NCI-H2029 (cell line): ENCODE measurements around the gene OTOP2.
"Not testable (repeated sequence)": the region's sequence is repeated elsewhere in the genome, so short reads cannot be mapped to it uniquely, and the experiment has no call there.

Source experiments
- DNase-seq: peaks from one replicate; lab custom pipeline; 2025; lab: John Stamatoyannopoulos, UW

The OTOP2 gene

DNA sequence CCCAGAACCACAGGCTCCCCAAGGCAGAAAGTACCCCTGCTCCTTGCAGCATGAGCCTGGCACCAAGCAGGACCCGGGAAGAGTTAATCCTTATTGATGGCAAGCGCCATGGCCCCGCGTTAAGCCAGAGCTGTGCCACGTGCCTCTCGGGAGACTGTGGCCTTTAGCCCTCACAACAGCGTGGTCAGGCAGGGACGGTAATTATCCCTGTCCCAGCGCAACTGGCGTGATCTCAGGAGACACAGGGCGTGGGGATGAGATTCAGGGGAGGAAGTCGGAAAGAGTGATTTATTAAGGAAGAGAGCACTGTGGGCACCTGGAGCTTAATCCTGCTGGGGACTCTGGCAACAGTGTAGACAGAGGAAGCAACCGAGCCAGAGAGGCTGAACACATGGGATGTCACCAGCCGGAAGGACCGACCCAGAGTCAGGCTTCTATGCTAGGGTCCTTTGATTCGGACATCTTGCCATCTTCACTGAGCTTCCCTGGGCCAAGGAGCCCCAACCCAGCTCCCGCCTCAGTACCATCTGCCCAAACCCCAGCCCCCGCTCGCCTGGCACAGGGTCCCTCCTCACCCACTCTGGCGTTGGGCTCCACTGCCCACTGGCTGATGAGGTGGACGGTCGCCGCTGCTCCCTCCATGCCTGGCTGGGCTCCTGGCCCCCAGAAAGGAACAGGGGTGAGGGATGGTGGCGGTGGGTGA lies 28.5 kb downstream of the OTOP2 start:
- DNase-seq = no peak

DNA sequence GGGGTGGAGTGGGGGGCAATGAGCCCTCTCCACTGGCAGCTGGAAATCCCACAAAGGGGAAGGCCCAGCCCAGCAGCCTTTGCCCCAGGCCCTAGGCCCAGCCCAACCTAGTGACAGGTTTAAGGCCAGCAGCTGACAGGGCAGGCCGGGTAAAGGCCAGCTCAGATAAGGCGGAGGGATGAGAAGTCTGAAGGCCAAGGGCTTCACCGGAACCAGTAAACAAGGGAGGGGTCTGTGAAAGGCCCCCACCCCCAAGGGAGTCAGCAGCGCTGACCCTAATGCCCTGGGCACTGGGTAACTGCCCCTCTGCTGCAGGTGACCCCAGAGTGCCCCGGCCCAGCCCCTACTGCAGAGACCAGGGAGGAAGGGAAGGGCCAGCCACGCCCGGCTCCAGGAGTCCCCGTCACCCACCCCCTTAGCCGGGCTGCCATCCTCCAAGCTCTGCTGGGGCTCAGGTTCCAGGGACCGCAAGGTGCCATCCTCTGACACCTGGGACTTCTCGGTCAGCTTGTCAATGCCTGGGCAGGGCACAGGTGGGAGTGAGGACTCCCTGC lies 29.1 kb downstream of the OTOP2 start:
- DNase-seq = no peak

GRCh38 chr17:74954115-74954514 lies 30.0 kb downstream of the OTOP2 start:
- no peak for DNase-seq

GRCh38 chr17:74954665-74955421 lies 30.8 kb downstream of the OTOP2 start:
- DNase-seq = no peak

- DNase-seq = no peak
These were observed 32.0 kb downstream of the OTOP2 start for GRCh38 chr17:74956093-74956492.

- DNase-seq = peak; percentile 5
These were observed 34.1 kb downstream of the OTOP2 start for GRCh38 chr17:74957935-74958740.

GRCh38 chr17:74959826-74960515 lies 35.9 kb downstream of the OTOP2 start:
- DNase-seq = no peak

DNA sequence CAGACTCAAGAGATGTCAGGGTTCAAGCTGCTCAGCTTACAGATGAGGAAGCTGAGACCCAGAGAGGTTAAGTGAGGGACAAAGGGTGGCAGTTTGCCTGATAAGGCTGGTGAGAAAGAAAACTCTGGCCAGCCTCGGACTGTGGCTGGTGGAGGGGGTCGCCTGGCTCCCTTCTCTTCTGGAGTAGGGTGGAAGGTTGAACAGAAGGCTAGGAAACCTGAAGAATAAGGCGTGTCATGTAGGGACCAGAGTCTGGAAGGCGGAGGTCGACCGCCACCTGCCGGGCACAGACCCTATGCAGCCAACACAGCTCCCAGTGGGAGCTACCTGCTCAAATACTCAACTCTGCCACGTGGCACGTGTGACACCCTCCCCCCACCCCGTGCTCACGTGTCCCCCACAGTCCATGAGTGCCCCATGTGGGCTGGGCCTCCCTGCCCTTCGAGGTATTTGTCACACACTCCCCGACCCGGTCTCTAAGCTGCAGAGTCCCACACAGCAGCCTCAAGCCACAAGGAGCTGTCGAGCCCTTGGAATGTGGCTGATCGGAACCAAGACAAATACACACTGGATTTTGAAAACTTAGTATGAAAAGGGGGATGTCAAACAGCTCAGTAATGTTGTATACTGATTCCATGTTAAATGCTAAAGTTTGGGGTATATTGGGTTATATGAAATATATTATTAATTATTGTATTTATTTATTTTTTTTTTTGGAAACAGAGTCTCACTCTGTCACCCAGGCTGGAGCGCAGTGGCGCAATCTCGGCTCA lies 36.7 kb downstream of the OTOP2 start:
- DNase-seq = no peak

DNA sequence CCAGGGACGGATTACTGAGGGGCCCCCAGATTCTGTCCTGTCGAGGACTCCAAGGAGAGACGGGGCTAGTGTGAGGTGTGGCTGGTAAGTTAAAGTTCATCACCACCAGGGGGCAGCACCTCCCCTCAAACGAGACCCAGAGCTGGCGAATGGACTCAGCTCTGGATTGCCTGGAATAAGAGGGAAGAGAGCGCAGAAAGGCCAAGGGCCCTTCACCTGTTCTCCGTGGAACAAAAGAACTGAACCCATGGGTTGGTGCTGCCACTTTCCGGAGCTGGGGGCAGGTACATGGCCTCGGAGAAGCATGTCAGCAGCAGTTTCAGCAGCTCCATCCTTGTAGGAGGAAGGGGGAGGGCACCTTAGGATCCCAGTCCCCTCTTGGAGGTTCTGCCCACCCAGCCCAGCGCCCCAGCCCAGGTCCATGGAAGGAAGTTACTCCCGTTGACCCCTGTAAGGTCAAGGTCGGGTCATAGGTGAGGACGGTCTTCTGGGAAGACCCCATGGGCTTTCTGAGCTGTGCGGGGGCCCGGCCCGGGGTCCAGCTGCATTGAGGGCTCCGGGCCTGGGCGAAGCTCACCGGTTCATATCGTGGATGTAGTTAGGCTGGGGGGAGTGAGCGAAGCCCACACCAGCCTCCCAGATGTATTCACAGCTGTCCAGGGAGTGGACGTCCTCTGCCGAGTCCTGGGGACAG lies 37.7 kb downstream of the OTOP2 start:
- DNase-seq = peak; percentile 75

DNA sequence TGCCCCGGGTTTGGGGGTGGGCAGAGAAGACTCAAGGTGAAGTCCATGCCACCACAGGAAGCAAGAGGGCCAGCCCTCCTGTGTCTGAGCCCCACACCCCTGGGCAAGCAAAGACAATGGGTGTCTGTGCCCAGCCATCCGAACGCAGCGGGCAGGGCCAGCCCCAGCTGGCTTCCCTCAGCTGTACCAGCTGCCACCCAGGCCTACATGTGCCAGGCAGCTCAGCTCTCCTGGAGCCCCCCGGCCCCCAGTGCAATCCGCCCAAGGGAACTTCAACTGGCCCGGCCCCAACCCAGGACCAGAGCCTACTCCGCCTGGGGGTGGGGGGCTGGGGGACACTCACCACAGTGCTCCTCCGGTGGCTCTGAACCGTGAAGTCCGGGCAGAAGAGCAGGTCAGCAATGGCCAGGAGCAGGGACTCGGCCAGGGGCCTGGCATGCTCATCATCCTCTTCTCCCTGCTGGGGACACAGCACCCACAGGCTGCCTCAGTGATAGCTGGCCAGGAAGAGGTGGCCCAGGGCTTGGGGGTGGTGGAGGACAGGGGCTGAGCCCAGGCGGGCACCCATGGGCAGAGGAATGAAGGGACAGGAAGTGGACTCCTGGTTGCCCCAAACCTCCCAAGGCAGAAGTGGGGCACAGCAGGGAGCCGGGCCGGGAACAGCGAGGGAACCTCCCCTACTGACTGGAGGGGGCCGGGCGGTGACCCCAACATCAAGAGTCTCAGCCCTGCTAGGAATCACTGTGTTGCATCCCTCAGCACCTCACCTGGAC lies 38.7 kb downstream of the OTOP2 start:
- no peak for DNase-seq

- no peak for DNase-seq
These were observed 39.6 kb downstream of the OTOP2 start for GRCh38 chr17:74963656-74964055.

GRCh38 chr17:74964246-74964761 lies 40.2 kb downstream of the OTOP2 start:
- no peak for DNase-seq

DNA sequence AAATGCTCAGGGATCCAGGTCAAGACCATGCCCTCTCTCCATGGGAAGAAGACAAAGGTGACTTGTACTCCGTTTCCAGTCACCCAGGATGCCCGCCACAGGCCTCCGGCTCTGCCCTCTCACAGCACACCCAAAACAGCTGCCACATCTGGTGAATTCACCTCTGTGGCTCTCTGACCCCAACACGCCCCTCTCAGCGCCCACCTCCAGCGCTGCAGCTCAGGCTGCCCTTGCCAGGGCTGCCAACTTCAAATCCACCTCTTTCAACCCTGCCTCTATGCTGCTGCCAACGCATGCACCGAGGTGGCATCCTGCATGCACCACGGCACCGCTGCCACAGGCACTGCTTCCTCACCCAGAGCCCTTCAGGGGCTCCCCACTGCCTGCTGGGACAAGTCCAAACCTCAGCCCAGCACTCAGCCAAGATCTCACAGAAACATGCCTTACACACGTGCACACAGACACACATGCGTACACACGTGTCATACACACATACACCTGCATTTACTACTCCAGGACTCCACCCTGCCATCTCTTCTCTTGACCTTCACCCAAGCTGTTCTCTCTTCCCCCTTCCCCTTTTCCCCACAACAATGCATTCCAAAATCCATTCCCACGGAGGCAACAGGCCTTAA lies 41.0 kb downstream of the OTOP2 start:
- DNase-seq = no peak

DNA sequence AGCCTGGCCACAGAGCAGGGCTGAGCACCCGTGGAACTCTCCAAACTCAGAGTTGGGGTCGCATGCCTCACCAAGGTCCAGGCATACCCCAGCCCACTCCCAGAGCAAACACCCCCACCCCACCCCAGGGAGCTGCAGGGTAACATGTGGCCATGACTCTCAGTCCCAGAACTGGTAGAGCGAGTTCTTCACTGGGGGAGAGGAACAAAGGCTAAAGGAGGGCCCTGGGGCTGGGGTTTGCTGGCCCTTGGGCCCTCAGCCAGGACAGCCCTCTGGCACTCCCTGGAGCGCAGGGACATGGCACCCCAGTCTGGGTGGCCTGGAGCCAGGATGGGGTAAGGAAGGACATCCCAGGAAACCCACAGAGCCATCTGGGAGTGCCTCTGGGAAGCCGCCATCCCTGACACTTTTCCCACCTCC lies 44.3 kb downstream of the OTOP2 start:
- no peak for DNase-seq

DNA sequence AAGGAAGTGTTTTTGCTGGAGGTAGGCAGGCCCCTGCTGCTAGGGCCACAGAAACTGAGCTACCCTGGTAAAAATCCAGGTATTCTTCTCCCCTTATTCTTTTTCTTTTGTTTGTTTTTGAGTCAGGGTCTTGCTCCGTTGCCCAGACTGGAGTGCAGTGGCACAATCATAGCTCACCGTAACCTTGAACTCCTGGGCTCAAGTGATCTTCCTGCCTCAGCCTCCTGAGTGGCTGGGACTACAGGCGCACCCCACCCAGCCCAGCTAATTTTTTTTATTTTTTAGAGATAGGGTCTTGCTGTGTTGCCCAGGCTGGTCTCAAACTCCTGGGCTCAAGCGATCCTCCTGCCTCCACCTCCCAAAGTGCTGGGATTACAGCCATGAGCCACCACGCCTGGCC lies 45.4 kb downstream of the OTOP2 start:
- DNase-seq = not testable (repeated sequence)

DNA sequence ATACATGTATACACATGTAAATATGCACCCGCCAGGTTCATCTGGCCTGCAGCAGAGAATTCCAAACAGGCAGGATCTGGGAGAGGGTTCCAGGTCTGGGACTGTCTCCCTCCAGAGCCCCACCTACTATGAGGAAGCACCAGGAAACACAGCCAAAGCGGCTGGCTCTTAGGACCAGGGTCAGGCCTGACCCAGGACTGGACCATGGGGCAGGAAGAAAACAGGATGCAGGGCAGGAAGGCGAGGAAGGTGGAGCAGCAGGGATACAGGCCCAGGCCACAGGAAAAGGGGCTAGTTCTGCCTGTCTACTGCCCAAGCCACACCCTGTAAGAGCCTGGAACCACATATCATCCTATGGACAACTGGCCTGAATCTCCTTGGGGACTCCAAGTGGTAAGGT lies 46.3 kb downstream of the OTOP2 start:
- DNase-seq = no peak

- no peak for DNase-seq
These were observed 47.2 kb downstream of the OTOP2 start for GRCh38 chr17:74971069-74971841.

DNA sequence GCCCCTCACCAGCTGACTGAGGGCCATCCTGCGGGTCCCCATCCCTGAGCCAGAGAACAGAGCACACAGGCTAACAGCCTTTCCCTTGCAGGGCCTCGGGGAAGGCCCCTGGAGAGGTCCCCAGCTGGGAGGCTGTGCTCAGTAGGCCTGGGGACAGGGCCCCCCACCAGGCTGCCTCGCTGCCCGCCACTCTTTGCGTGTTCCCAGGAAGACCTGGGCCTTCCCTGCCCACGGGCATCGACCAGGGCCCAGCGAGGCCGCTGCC lies 47.7 kb downstream of the OTOP2 start:
- DNase-seq = no peak
